Left ventricle myocardium inferior (tissue), 1 donor: ENCODE measurements around the gene CDKL5. TPM values are rescaled to one million over a fixed set of nuclear protein-coding genes. Genes with fewer than 3 reads are reported as not detected.
"Not testable (repeated sequence)": the region's sequence is repeated elsewhere in the genome, so short reads cannot be mapped to it uniquely, and the experiment has no call there.

Experiments
- DNase-seq: peaks from one replicate; pipeline ENCODE4 v3.0.0-alpha.2; 2020
- H3K27ac ChIP-seq: fragments of 200-600 bp; replicated peaks from 2 replicates; pipeline ENCODE4 v1.8.0; 2021
- H3K27me3 ChIP-seq: fragments of 200-600 bp; 2 replicates; pipeline ENCODE4 v1.8.0; 2021; ENCODE audit warnings: low read depth
- H3K36me3 ChIP-seq: fragments of 200-600 bp; 2 replicates; pipeline ENCODE4 v1.8.0; 2021
- H3K4me1 ChIP-seq: fragments of 200-600 bp; 2 replicates; pipeline ENCODE4 v1.8.0; 2021
- H3K4me3 ChIP-seq: fragments of 200-600 bp; 2 replicates; pipeline ENCODE4 v1.8.0; 2021; ENCODE audit warnings: mild to moderate bottlenecking, moderate library complexity
- H3K9me3 ChIP-seq: fragments of 200-600 bp; replicated peaks from 2 replicates; pipeline ENCODE4 v1.8.0; 2021
- CTCF ChIP-seq: fragments of 200-600 bp; IDR thresholded peaks from 2 replicates; pipeline ENCODE4 v1.8.0; 2021; ENCODE audit warnings: antibody characterized with exemption, mild to moderate bottlenecking, borderline replicate concordance
- intact Hi-C: fragments of 100-400 bp; cut with micrococcal nuclease; formaldehyde crosslinking; loops from one replicate; pipeline ENCODE4 v1.11.0; 2022
- total RNA-seq: library from RNA; stranded (reverse); fragmentation: NEBNext Ultra II Directional; extraction: Animal tissue kit (Norgen Biotek cat#: 25700); gene quantifications from one replicate; pipeline ENCODE4 v1.2.1, GENCODE V29; 2021
- donor health status: DM: no; HTN: yes; CAD: no; lungs with severe emphysema.

The CDKL5 gene
- total RNA-seq, 1 donor from 2014 or later: 9.3 TPM

DNA sequence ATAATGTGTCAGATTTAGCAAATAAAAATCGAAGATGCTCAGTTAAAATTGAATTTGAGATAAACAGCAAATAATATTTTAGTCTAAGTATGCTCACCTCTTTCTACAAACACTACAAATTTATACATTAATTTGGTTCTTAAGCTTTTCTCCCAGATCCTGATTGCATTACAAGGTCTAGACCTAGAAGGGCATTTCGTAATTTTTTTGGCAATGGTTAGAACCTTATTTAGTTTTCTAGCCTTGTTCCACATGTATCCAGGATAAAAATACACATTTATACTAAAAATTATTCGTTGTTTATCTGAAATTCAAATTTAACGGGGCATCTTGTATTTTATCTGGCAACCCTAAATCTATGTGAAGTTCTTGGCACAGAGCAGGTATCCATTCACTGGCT, 2.5 kb upstream of the CDKL5 start:
- no peaks in the 10 kb centered on the region for H3K4me1 ChIP-seq
- no peaks in the 10 kb centered on the region for H3K9me3 ChIP-seq
- no peak overlapping the region for H3K27ac ChIP-seq
- no peak overlapping the region for H3K4me3 ChIP-seq
- no peaks in the 10 kb centered on the region for H3K27me3 ChIP-seq
- DNase-seq: no peak
- H3K36me3 ChIP-seq: no peaks in the 10 kb centered on the region
- no peak for TF ChIP-seq CTCF
- intact Hi-C loops: no loop called here

- no peak for DNase-seq
- Histone ChIP-seq H3K27me3 (no peaks in the 10 kb centered on the region), H3K9me3 (no peaks in the 10 kb centered on the region), H3K4me1 (no peaks in the 10 kb centered on the region), H3K27ac (peak overlapping the region; percentile 75), H3K4me3 (peak overlapping the region; percentile 85), H3K36me3 (no peaks in the 10 kb centered on the region)
- intact Hi-C loops: no loop called here
- no peak for TF ChIP-seq CTCF
Observed at GRCh38 chrX:18424482-18425198, 768 bp upstream of the CDKL5 start.

DNA sequence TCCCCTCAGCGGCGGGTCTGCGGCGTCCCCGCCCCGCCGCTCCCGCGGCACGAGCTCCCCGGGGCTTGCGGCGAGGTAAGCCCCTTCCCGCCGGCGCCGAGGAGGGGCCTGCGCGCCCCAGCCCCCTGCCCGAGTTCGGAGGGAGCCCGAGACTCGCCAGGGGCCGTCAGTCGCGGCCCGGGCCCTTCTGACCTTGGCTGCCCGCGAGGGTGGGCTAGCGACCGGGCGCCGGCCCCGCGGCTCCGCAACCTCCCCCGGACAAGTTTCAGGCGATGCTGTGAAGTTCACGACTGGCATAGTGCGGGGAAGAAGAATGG, 554 bp downstream of the CDKL5 start:
- Histone ChIP-seq H3K27me3 (no peaks in the 10 kb centered on the region), H3K4me3 (peak overlapping the region; percentile 85), H3K36me3 (no peaks in the 10 kb centered on the region), H3K27ac (peak overlapping the region; percentile 88), H3K4me1 (no peaks in the 10 kb centered on the region), H3K9me3 (no peaks in the 10 kb centered on the region)
- no peak for TF ChIP-seq CTCF
- intact Hi-C loops: no loop called here
- no peak for DNase-seq

- no peak overlapping the region for H3K27ac ChIP-seq
- TF ChIP-seq CTCF: no peak
- H3K36me3 ChIP-seq: no peaks in the 10 kb centered on the region
- DNase-seq: no peak
- H3K27me3 ChIP-seq: no peaks in the 10 kb centered on the region
- no peaks in the 10 kb centered on the region for H3K4me1 ChIP-seq
- no peaks in the 10 kb centered on the region for H3K9me3 ChIP-seq
- intact Hi-C loops: no loop called here
- H3K4me3 ChIP-seq: no peak overlapping the region
Observed at GRCh38 chrX:18428006-18428405, 2.6 kb downstream of the CDKL5 start.

DNA sequence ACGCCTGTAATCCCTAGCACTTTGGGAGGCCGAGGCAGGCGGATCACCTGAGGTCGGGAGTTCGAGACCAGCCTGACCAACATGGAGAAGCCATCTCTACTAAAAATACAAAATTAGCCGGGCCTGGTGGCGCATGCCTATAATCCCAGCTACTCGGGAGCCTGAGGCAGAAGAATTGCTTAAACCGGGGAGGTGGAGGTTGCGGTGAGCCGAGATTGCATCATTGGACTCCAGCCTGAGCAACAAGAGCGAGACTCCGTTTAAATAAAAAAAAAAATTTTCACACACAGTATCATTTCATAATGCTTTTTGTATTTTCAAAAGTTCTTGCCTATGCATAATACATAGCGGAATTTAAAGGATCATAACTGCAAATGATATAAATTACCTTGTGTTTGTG, 7.9 kb downstream of the CDKL5 start:
- not testable (repeated sequence) for H3K27ac ChIP-seq, H3K27me3 ChIP-seq

DNA sequence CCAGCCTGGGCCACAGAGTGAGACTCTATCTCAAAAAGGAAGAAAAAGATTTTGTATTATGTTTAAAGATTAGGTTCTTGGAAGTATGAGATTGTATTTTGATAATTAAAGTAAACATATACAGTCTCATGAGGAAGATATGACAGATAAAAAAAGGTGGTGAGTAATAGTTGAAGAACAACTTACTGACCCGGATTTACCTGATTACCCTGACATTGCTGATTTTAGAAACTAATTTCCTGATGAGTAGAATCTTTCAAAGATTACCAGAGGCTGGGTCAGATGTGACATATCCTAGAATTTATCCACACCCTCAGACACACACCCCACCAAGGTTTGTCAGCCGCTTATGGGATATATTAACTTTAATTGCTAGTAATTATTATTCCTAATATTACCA, 9.5 kb downstream of the CDKL5 start:
- intact Hi-C loops: no loop called here
- Histone ChIP-seq H3K27me3 (no peaks in the 10 kb centered on the region), H3K4me1 (no peaks in the 10 kb centered on the region), H3K4me3 (no peak overlapping the region), H3K9me3 (no peaks in the 10 kb centered on the region), H3K36me3 (no peaks in the 10 kb centered on the region), H3K27ac (no peak overlapping the region)
- no peak for TF ChIP-seq CTCF
- no peak for DNase-seq

More for the DNA sequence above, 7.9 kb downstream of the CDKL5 start:
- H3K36me3 ChIP-seq, intact Hi-C loops, H3K9me3 ChIP-seq, H3K4me1 ChIP-seq, H3K4me3 ChIP-seq, DNase-seq: not testable (repeated sequence)
